Measurements from ENCODE around the gene CCDC92. TPM values are rescaled to one million over a fixed set of nuclear protein-coding genes. Genes with fewer than 3 reads are reported as not detected.

The CCDC92 gene
- total RNA-seq, 4 donors from 2014 or later: 7.4 to 67.3 (median 32.8) TPM

- Histone ChIP-seq H3K9me3 (no peaks in the 10 kb centered on the region), H3K27ac (no peak overlapping the region), H3K36me3 (no peaks in the 10 kb centered on the region), H3K27me3 (no peaks in the 10 kb centered on the region), H3K4me3 (no peak overlapping the region), H3K4me1 (no peaks in the 10 kb centered on the region)
- no peak for DNase-seq
- intact Hi-C loops (cut with DNase I; ENCODE audit: low total_unique reads): no loop called here
- TF ChIP-seq POLR2A (IDR thresholded peaks at IDR 0.05): no peak
- no peak for TF ChIP-seq CTCF (IDR thresholded peaks at IDR 0.05)
Measured at GRCh38 chr12:124000111-124000510, 27.5 kb upstream of the CCDC92 start.

- TF ChIP-seq POLR2A (IDR thresholded peaks at IDR 0.05) (no peak), CTCF (IDR thresholded peaks at IDR 0.05) (no peak)
- Histone ChIP-seq H3K27ac (no peak overlapping the region), H3K4me3 (no peak overlapping the region), H3K4me1 (no peaks in the 10 kb centered on the region), H3K36me3 (no peaks in the 10 kb centered on the region), H3K27me3 (no peaks in the 10 kb centered on the region), H3K9me3 (no peaks in the 10 kb centered on the region)
- DNase-seq: no peak
- intact Hi-C loops (cut with DNase I; ENCODE audit: low total_unique reads): no loop called here
Measured at GRCh38 chr12:123998991-123999359, 26.3 kb upstream of the CCDC92 start.

GRCh38 chr12:123998344-123998990 is 25.8 kb upstream of the CCDC92 start:
- no peaks in the 10 kb centered on the region for H3K27me3 ChIP-seq
- H3K9me3 ChIP-seq: no peaks in the 10 kb centered on the region
- H3K4me1 ChIP-seq: no peaks in the 10 kb centered on the region
- H3K27ac ChIP-seq: no peak overlapping the region
- H3K4me3 ChIP-seq: no peak overlapping the region
- TF ChIP-seq CTCF (IDR thresholded peaks at IDR 0.05) (no peak), POLR2A (IDR thresholded peaks at IDR 0.05) (no peak)
- DNase-seq: no peak
- no peaks in the 10 kb centered on the region for H3K36me3 ChIP-seq
- intact Hi-C loops (cut with DNase I; ENCODE audit: low total_unique reads): no loop called here

GRCh38 chr12:123997908-123998307 is 25.3 kb upstream of the CCDC92 start:
- TF ChIP-seq POLR2A (IDR thresholded peaks at IDR 0.05) (no peak), CTCF (IDR thresholded peaks at IDR 0.05) (no peak)
- Histone ChIP-seq H3K27me3 (no peaks in the 10 kb centered on the region), H3K4me1 (no peaks in the 10 kb centered on the region), H3K9me3 (no peaks in the 10 kb centered on the region), H3K27ac (no peak overlapping the region), H3K36me3 (no peaks in the 10 kb centered on the region), H3K4me3 (no peak overlapping the region)
- no peak for DNase-seq
- intact Hi-C loops (cut with DNase I; ENCODE audit: low total_unique reads): no loop called here

- Histone ChIP-seq H3K9me3 (no peaks in the 10 kb centered on the region), H3K4me3 (no peak overlapping the region), H3K27me3 (no peaks in the 10 kb centered on the region), H3K36me3 (no peaks in the 10 kb centered on the region), H3K27ac (no peak overlapping the region), H3K4me1 (no peaks in the 10 kb centered on the region)
- intact Hi-C loops (cut with DNase I; ENCODE audit: low total_unique reads): no loop called here
- TF ChIP-seq POLR2A (IDR thresholded peaks at IDR 0.05): no peak
- no peak for TF ChIP-seq CTCF (IDR thresholded peaks at IDR 0.05)
- DNase-seq: no peak
Measured at GRCh38 chr12:123997033-123997822, 24.6 kb upstream of the CCDC92 start.

Measured in uterus (tissue), 4 donors.